Tibial nerve (tissue), 4 donors: ENCODE measurements around the gene S100A6.
"Not testable (repeated sequence)": the region's sequence is repeated elsewhere in the genome, so short reads cannot be mapped to it uniquely, and the experiment has no call there.

ENCODE experiments used
- CTCF ChIP-seq, 5 experiments: fragments of 200-600 bp in 3 of 5; fragments of 450-650 bp in 2 of 5; sonication (generic) in 3 of 5; IDR thresholded peaks; one replicate each; pipeline ENCODE4 v1.5.1; 2016 to 2019; ENCODE audit warnings: antibody characterized with exemption in 5 of 5, mild to moderate bottlenecking in 3 of 5, moderate library complexity in 2 of 5
- EP300 ChIP-seq, 2 donors: sonication (generic); formaldehyde crosslinking; IDR thresholded peaks; one replicate each; pipeline ENCODE4 v1.6.1; 2017; ENCODE audit warnings: antibody characterized with exemption in 2 of 2, mild to moderate bottlenecking in 1 of 2
- POLR2A ChIP-seq, 2 donors: fragments of 450-650 bp; IDR thresholded peaks; one replicate each; pipeline ENCODE4 v1.6.1; 2017; ENCODE audit warnings: antibody characterized with exemption in 2 of 2, mild to moderate bottlenecking in 2 of 2, moderate library complexity in 2 of 2

- not testable (repeated sequence) for TF ChIP-seq CTCF, POLR2A, EP300 (IDR thresholded peaks at IDR 0.05)
Measured at GRCh38 chr1:153583514-153583913, 47.7 kb upstream of the S100A6 start.
